HepG2 (cell line): ENCODE measurements around the gene ATG5. TPM values are rescaled to one million over a fixed set of nuclear protein-coding genes. Genes with fewer than 3 reads are reported as not detected.

Source experiments
- AFF4 ChIP-seq: sonication (generic); formaldehyde crosslinking; IDR thresholded peaks from 2 replicates; pipeline ENCODE4 v1.4.0; 2020; ENCODE audit warnings: missing genetic modification reagents
- CHD2 ChIP-seq: IDR thresholded peaks from 2 replicates; pipeline ENCODE4 v1.6.1; 2011; ENCODE audit warnings: low read depth, low read length, improper control_type of control experiment
- FOXA1 ChIP-seq, 2 experiments: fragments of 450-650 bp in 1 of 2; sonication (generic) in 1 of 2; formaldehyde crosslinking in 1 of 2; IDR thresholded peaks; 2 replicates each; pipeline versions ENCODE4 v1.4.0 to v1.6.1; 2016 to 2020; ENCODE audit warnings: missing genetic modification reagents in 1 of 2
- GABPA ChIP-seq, 2 experiments: IDR thresholded peaks; 2 replicates each; pipeline ENCODE4 v1.6.1; 2011 to 2016; ENCODE audit warnings: low read depth in 2 of 2, low read length in 1 of 2, missing biosample characterization in 1 of 2, missing genetic modification characterization in 1 of 2
- GLMP ChIP-seq: sonication (generic); formaldehyde crosslinking; IDR thresholded peaks from 2 replicates; pipeline ENCODE4 v1.9.0; 2021; ENCODE audit warnings: missing genetic modification reagents, mild to moderate bottlenecking, borderline replicate concordance
- NCOA5 ChIP-seq: sonication (generic); formaldehyde crosslinking; IDR thresholded peaks from 2 replicates; pipeline ENCODE4 v1.4.0; 2020; ENCODE audit warnings: missing genetic modification reagents
- NFE2L2 ChIP-seq: fragments of 150-350 bp; IDR thresholded peaks from 2 replicates; pipeline ENCODE4 v1.6.1; 2014; ENCODE audit warnings: low read length
- NFRKB ChIP-seq: fragments of 450-650 bp; IDR thresholded peaks from 2 replicates; pipeline ENCODE4 v1.6.1; 2017
- SALL2 ChIP-seq: sonication (generic); formaldehyde crosslinking; IDR thresholded peaks from 2 replicates; pipeline ENCODE4 v1.8.1; 2023; ENCODE audit warnings: mild to moderate bottlenecking, missing genetic modification reagents, inconsistent platforms
- SATB2 ChIP-seq: sonication (generic); formaldehyde crosslinking; IDR thresholded peaks from 2 replicates; pipeline ENCODE4 v1.5.0; 2020; ENCODE audit warnings: missing genetic modification reagents
- SMARCC2 ChIP-seq: fragments of 450-650 bp; IDR thresholded peaks from 2 replicates; pipeline ENCODE4 v1.6.1; 2017; ENCODE audit warnings: antibody characterized with exemption, mild to moderate bottlenecking
- SRSF4 ChIP-seq: fragments of 200-400 bp; formaldehyde crosslinking; IDR thresholded peaks from one replicate; pipeline ENCODE4 v1.6.1; 2018; ENCODE audit warnings: mild to moderate bottlenecking, low read depth, low read length, moderate library complexity; ENCODE audit not compliant: poor library complexity, severe bottlenecking
- STAT5B ChIP-seq: sonication (generic); formaldehyde crosslinking; IDR thresholded peaks from 2 replicates; pipeline ENCODE4 v1.4.0; 2020; ENCODE audit warnings: missing genetic modification reagents
- ZNF318 ChIP-seq: sonication (generic); formaldehyde crosslinking; IDR thresholded peaks from 2 replicates; pipeline ENCODE4 v1.4.0; 2020; ENCODE audit warnings: mild to moderate bottlenecking, missing genetic modification reagents
- ZNF33B ChIP-seq: sonication (generic); formaldehyde crosslinking; IDR thresholded peaks from 2 replicates; pipeline ENCODE4 v1.5.1; 2020; ENCODE audit warnings: mild to moderate bottlenecking, missing genetic modification reagents
- ZNF572 ChIP-seq: sonication (generic); formaldehyde crosslinking; IDR thresholded peaks from 2 replicates; pipeline ENCODE4 v1.5.1; 2020; ENCODE audit warnings: mild to moderate bottlenecking, missing genetic modification reagents
- ZNF672 ChIP-seq: sonication (generic); formaldehyde crosslinking; IDR thresholded peaks from 2 replicates; pipeline ENCODE4 v1.8.1; 2022; ENCODE audit warnings: missing genetic modification reagents
- polyA plus RNA-seq, 8 experiments: library from polyadenylated mRNA; depleted of rRNA in 3 of 8; stranded (reverse) in 7 of 8; unstranded in 1 of 8; fragments of >200 nt; fragmentation: Illumina TruSeq in 4 of 8; extraction: Trizol in 4 of 8; gene quantifications; 2 replicates each; pipeline versions ENCODE4 v1.2.1 to v1.2.3, GENCODE V29; 2011 to 2016; ENCODE audit warnings: low read depth in 4 of 8, missing spikeins in 1 of 8, mixed read lengths in 1 of 8; ENCODE audit not compliant: insufficient read depth in 1 of 8
- total RNA-seq, 5 experiments: library from RNA; depleted of rRNA; stranded (reverse); fragments of >200 nt; fragmentation: Illumina TruSeq; extraction: Trizol; gene quantifications; 2 replicates each; pipeline ENCODE4 v1.2.3, GENCODE V29; 2016; ENCODE audit warnings: low read depth in 1 of 5

Gene ATG5
- total and polyA plus RNA-seq, 2 of the 13 experiments (the other 11 are each of a cell fraction or from before 2014, with no cell fraction given), result 21.3 to 48.0 TPM

GRCh38 chr6:106325336-106326178 lies at the start of gene ATG5 (continued):
- peak; percentile 89; the same call in 1 of the 2 replicates for TF ChIP-seq ZNF318 (CRISPR knock-in tag)
- no peak for TF ChIP-seq NCOA5 (CRISPR knock-in tag)
- peak; percentile 81 for TF ChIP-seq GABPA (IDR thresholded peaks at IDR 0.05; ENCODE audit: low read depth, low read length)
- peak; percentile 93 for TF ChIP-seq GABPA (CRISPR knock-in tag; IDR thresholded peaks at IDR 0.05; ENCODE audit: low read depth)
- TF ChIP-seq FOXA1 (IDR thresholded peaks at IDR 0.05), result no peak
- TF ChIP-seq FOXA1 (CRISPR knock-in tag; IDR thresholded peaks at IDR 0.05), result peak; percentile 51
- TF ChIP-seq SMARCC2, result no peak
- no peak for TF ChIP-seq GLMP (CRISPR knock-in tag)
- TF ChIP-seq ZNF672 (CRISPR knock-in tag), result no peak
- no peak for TF ChIP-seq SRSF4
- TF ChIP-seq NFE2L2, result no peak
- TF ChIP-seq STAT5B (CRISPR knock-in tag), result no peak
- peak; percentile 91 for TF ChIP-seq ZNF572
- peak; percentile 12; the same call in 1 of the 2 replicates for TF ChIP-seq ZNF33B (CRISPR knock-in tag)
- no peak for TF ChIP-seq AFF4 (CRISPR knock-in tag)
- no peak for TF ChIP-seq CHD2
- no peak for TF ChIP-seq SATB2
- TF ChIP-seq NFRKB, result no peak
- TF ChIP-seq SALL2 (CRISPR knock-in tag), result peak; percentile 88
